IPS-18c (cell line): Measurements from ENCODE around the gene DHX34.
"Not testable (repeated sequence)": the region's sequence is repeated elsewhere in the genome, so short reads cannot be mapped to it uniquely, and the experiment has no call there.

Source experiments
- H3K4me3 ChIP-seq: 2 replicates; pipeline ENCODE4 v1.7.0; 2013; ENCODE audit warnings: low read depth, mild to moderate bottlenecking, low read length, moderate library complexity; ENCODE audit not compliant: insufficient read depth
- H3K9me3 ChIP-seq: one replicate; pipeline ENCODE4 v1.6.1; 2013; ENCODE audit warnings: mild to moderate bottlenecking, low read length, moderate library complexity; ENCODE audit not compliant: control insufficient read depth, insufficient read depth

Gene DHX34

GRCh38 chr19:47404334-47405196, 55.5 kb downstream of the DHX34 start:
- Histone ChIP-seq H3K4me3 (no peak overlapping the region), H3K9me3 (no peaks in the 10 kb centered on the region)

- no peaks in the 10 kb centered on the region for H3K9me3 ChIP-seq
- H3K4me3 ChIP-seq = no peak overlapping the region
Measured at GRCh38 chr19:47405197-47405550, 56.1 kb downstream of the DHX34 start.

DNA sequence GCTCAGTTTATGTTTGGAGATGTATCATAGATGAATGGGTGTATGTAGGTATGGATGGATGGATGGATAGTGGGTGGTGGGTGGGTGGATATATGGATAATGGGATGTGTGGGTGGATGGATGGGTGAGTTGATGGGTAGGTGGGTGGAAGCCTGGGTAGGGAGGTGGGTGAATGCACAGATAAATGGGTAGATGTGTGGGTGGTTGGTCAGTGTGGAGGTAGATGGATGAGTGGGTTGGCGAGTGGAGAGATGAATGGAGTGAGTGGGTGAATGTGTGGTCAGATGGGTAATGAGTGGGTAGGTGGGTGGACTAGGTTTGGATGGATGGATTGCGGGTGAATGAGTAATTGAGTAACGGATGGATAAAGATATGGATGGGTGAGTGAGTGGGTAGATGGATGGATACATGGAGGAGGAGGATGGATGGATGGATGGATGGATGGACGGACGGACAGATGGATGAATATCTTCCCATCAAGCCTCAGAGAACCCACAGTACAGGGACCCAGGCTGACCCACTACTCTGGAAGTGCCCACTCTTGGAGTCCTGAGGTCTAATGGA, 56.8 kb downstream of the DHX34 start:
- Histone ChIP-seq H3K4me3 (no peak overlapping the region), H3K9me3 (no peaks in the 10 kb centered on the region)

DNA sequence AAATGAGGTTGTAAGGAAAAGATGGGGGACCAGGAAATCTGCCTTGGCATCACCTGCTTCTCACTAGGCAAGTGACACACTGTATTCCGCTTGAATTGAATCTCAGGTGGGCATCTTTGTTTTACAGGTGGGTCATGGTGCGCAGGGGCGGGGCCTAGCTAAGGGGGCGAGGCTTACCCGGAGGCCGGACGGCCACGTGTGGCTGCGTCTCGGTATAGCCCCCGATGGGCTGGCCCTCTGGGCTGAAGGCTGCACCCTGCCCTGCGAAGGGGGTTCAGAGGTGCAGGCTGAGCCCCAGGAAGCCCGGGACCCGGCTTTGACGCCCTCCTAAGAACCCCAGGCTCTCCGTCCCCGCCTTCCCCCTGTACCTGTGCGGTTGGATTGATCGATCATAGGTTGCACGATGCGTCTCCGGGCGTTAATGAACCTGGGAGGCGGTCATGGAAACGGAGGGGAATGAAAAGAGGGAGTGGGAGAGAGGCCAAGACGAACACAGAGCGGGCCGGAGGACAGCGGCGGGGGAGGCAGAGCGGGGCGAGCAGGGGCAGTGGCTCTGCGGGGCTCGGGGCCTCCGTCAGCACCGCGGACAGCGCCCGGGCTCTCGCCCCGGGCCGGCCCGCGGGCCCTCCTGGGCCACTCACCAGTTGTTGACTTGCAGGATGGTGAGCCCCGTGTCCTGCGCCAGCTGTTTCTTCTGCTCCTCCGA, 57.7 kb downstream of the DHX34 start:
- Histone ChIP-seq H3K4me3 (peak overlapping the region; percentile 47), H3K9me3 (peaks cover 2% of the 10 kb centered on the region)

DNA sequence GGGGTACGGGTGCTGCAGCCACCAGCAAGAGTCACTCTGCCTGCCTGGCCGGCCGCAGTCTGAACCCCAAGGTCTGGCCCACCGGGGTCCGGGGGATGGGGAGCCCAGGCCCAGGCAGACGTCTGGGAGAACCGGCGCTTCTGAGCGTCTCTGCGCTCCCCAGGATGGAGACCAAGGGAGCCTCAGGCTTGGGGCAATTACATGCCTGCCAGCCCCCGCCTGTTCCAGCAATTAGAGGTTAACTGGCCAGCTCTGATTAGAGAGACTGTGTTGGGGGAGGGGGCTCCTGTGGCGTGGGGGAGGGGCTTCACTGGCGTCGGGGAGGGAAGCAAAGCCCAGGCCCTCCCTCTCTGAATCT, 58.3 kb downstream of the DHX34 start:
- Histone ChIP-seq H3K4me3 (no peak overlapping the region), H3K9me3 (peaks cover 2% of the 10 kb centered on the region)

DNA sequence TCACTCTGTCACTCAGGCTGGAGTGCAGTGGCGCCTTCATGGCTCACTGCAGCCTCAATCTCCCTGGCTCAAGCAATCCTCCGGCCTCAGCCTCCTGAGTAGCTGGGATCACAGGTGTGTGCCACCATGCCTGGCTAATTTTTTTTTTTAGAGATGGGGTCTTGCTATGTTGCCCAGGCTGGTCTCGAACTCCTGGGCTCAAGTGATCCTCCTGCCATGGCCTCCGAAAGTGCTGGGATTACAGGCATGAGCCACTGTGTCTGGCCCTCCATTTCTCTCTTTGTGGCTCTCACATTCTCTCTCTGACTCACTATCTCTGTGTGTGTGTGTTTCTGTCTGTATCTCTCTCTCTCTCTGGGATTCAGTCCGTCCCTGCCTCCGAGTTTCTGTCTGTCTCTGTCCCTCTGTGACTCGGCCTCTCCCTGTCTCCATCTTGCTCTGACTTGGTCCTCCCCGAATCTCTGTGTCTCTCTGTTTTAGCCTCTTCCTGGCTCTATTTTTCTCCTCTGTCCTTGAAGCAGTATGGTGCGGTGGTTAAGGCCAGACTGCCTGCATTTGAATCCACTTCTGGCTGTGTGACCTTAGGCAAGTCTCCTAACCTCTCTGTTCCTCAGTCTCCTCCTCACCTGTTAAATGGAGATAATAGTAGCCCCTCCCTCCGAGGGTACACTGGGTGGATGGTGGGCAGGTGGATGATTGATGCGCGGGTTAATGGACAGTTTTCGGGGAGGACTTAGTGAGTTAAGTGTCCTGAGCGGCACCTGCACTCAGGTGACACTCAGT, 59.2 kb downstream of the DHX34 start:
- H3K9me3 ChIP-seq = peaks cover 2% of the 10 kb centered on the region

GRCh38 chr19:47411101-47411500, 62.0 kb downstream of the DHX34 start:
- H3K4me3 ChIP-seq = no peak overlapping the region

More for the DNA sequence above, 59.2 kb downstream of the DHX34 start:
- no peak overlapping the region for H3K4me3 ChIP-seq

DNA sequence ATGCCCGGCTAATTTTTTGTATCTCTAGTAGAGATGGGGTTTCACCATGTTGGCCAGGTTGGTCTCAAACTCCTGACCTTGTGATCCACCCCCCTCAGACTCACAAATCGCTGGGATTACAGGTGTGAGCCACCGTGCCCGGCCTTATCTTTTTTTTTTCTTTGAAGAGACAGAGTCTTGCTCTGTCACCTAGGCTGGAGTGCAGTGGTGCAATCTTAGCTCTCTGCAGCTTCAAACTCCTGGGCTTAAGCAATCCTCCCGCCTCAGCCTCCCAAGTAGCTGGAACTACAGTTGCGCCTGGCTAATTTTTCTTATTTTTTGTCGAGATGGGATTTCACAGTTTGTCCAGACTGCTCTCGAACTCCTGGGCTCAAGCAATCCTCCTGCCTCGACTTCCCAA, 62.6 kb downstream of the DHX34 start:
- H3K9me3 ChIP-seq, H3K4me3 ChIP-seq: not testable (repeated sequence)

More at GRCh38 chr19:47411101-47411500, 62.0 kb downstream of the DHX34 start:
- peaks cover 2% of the 10 kb centered on the region for H3K9me3 ChIP-seq

GRCh38 chr19:47413941-47414340, 64.8 kb downstream of the DHX34 start:
- Histone ChIP-seq H3K4me3 (no peak overlapping the region), H3K9me3 (peaks cover 2% of the 10 kb centered on the region)

DNA sequence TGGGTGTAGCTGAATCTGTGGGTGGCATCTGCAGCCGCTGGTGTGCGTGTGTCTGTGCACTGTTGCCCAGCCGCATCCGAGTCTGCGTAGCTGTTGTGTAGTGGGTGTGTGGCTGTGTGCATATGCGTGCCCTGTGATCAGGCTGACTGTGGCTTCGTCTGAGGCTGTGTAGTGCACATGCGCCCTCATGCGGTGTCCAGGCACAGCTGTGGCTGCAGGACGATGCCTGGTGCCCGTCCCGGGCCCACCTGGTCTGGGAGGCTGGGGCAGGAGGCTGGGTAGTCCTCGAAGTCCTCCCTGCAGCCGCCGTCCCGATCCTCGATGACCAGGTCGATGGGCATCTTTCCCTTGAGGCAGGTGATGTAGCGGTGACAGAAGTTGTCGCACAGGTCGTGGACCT, 65.4 kb downstream of the DHX34 start:
- Histone ChIP-seq H3K4me3 (no peak overlapping the region), H3K9me3 (peaks cover 2% of the 10 kb centered on the region)

- Histone ChIP-seq H3K4me3 (no peak overlapping the region), H3K9me3 (peaks cover 2% of the 10 kb centered on the region)
Measured at GRCh38 chr19:47415953-47416642, 67.0 kb downstream of the DHX34 start.

GRCh38 chr19:47416643-47416985, 67.5 kb downstream of the DHX34 start:
- H3K4me3 ChIP-seq = no peak overlapping the region
- peaks cover 2% of the 10 kb centered on the region for H3K9me3 ChIP-seq

GRCh38 chr19:47417107-47417745, 68.1 kb downstream of the DHX34 start:
- Histone ChIP-seq H3K4me3 (peak overlapping the region; percentile 56), H3K9me3 (no peaks in the 10 kb centered on the region)

DNA sequence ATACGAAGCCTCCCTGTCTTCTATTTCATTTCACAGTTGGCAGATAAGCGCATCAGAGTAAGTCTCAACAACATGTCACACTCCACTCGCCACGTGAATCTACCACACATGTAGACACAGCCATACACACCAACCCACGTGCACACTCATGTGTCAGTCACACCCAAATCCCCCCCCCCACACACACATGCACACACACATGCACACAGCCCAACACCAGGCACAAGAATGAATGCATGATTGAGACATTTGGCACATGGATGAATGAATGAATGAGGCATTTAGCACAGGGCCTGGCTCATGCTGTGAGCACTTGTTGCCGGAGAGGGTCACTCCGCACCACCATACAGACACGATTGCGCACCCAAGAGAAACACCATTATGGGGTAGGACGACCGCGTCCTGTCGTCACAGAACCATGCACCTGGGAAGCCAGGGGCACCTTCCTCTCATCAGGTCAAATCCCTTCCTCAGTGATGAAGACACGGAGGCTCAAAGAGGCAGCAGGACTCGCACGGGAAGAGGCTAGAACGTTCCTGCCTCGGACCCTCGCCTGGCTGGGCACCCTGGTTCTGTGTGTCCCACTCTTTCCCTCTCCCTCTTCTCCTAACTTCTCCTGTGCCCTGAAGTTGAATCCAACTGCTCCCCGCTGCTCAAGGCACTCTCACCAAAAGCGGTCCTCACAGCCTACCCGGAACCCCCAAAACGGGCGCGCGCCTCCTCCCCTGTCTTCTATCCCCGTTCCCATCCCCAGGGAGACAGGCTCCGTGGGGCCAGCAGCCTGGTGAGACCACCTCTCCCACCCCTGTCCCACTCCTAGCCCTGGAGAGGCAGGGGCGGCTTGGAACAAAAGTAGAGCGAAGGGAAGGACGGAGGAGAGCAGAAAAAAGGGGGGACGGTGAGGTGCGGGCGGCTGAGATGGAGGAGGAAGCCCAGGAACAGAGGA, 68.9 kb downstream of the DHX34 start:
- peak overlapping the region; percentile 56 for H3K4me3 ChIP-seq

GRCh38 chr19:47418692-47419029, 69.5 kb downstream of the DHX34 start:
- Histone ChIP-seq H3K4me3 (peak overlapping the region; percentile 56), H3K9me3 (no peaks in the 10 kb centered on the region)

More for the DNA sequence above, 68.9 kb downstream of the DHX34 start:
- no peaks in the 10 kb centered on the region for H3K9me3 ChIP-seq
